Mammary epithelial cell (primary cell): ENCODE measurements around the gene COX17.

Experiments
- CTCF ChIP-seq, 2 donors: IDR thresholded peaks in 1 of 2; conservative IDR thresholded peaks in 1 of 2; 2 replicates each; pipeline ENCODE4 v1.5.1; 2011 to 2012; ENCODE audit warnings: inconsistent platforms in 2 of 2, low read length in 2 of 2, mild to moderate bottlenecking in 2 of 2, control low read depth in 1 of 2, low read depth in 1 of 2; ENCODE audit not compliant: insufficient read depth in 1 of 2; ENCODE audit errors: extremely low read depth in 1 of 2
- EZH2 ChIP-seq: IDR thresholded peaks from 2 replicates; pipeline ENCODE4 v1.6.1; 2012; ENCODE audit warnings: low read length, inconsistent platforms, borderline replicate concordance

- no peak for TF ChIP-seq CTCF (conservative IDR thresholded peaks at IDR 0.05 in 1 of 2, IDR thresholded peaks at IDR 0.05 in 1 of 2; ENCODE audit: extremely low read depth in 1 of 2, insufficient read depth in 1 of 2, low read depth in 1 of 2, low read length in 2 of 2)
- no peak for TF ChIP-seq EZH2
These were observed 12.3 kb downstream of the COX17 start for GRCh38 chr3:119664850-119665379.
